GM18858 (cell line): Measurements from ENCODE around the gene HLA-F.

Source experiments
- ATAC-seq: cut with Tn5 transposase; IDR thresholded peaks from one replicate; pipeline ENCODE4 v1.9.1; 2021; ENCODE audit not compliant: unreplicated experiment

The HLA-F gene

DNA sequence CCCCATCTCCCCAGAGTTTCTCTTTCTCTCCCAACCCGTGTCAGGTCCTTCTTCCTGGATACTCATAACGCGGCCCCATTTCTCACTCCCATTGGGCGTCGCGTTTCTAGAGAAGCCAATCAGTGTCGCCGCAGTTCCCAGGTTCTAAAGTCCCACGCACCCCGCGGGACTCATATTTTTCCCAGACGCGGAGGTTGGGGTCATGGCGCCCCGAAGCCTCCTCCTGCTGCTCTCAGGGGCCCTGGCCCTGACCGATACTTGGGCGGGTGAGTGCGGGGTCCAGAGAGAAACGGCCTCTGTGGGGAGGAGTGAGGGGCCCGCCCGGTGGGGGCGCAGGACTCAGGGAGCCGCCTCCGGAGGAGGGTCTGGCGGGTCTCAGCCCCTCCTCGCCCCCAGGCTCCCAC lies at the start of gene HLA-F:
Gene HLA-F (plus strand): TSS at position 173 of the 404 bp plus-strand sequence. CDS start 30 bp downstream, at position 203.
- peak; percentile 76 for ATAC-seq

DNA sequence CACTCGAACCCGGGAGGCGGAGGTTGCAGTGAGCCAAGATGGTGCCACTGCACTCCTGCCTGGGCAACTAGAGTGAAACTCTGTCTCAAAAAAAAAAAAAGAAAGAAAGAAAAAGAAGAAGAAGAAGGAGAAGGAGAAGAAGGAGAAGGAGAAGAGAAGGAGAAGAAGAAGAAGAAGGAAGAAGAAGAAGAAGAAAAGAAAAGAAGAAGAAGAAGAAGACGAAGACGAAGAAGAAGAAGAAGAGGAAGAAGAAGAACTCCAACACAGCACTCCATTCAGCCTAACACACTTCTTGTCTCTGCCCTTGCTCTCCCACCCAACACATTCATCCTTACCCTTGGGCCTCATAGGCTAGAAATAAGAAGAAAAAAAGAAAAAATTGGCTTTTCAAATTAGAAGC lies 49.2 kb upstream of the HLA-F start:
- ATAC-seq, result no peak

DNA sequence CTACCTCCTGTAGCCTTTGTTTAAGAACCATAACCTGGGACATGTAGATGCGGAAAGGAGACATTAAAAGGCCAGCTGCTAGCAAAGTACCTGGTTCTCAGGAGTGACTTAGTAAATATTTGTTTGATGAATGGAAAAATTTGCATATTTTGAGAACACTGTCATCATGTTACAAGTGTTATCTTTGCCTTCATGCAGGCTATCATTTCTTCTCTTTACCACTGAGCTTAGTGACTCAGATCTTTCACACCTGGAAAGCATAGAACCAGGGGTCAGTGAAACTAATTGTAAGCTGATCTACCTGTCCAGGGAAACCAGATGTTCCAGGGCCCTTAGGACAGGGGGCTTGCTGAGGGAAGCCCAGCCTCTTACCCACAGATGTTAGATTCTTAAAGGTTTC lies 47.7 kb upstream of the HLA-F start:
- no peak for ATAC-seq

DNA sequence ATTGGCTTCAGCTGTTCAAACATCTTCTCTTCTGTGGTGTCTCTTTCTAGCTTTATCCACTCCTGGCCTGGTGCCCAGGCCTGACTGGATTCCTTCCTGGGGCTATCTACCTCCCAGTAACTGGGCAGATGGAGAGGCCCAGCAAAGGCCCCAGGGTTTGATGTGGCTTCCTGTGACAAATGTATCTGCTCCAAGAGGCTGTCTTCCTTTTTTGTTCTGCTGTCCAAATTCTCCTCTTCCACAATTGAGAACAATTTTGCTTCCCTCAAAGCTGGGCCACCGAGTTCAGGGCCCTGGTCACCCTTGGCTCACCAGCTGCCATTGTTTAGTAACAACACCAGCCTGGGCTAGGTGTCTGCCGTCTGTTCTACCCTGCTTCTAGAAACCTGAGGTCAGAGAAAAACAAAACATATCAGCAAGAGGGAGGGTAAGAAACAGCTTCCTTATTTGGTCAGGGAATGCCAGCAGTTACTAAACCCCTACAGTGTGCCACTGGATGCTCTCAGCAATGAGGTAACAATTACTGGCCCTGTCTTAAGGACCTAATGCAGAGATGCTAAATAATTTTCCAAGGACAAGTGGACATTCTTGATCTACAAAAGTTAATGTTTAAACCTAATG lies 46.1 kb upstream of the HLA-F start:
- no peak for ATAC-seq

DNA sequence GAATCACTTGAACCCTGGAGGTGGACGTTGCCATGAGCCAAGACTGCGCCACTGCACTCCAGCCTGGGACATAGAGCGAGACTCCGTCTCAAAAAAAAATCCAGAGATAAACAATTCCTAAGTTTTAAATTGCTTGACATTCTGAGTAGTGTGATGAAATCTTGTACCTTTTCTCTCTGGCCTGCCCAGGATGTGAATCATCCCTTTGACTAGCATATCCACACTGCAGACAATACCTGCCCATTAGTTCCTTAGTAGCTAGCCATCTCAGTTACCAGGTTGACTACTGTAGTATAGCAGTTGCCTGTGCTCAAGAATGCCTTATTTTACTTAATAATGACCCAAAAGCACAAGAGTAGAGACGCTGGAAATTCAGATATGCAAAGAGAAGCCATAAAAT lies 45.1 kb upstream of the HLA-F start:
- ATAC-seq, result no peak

DNA sequence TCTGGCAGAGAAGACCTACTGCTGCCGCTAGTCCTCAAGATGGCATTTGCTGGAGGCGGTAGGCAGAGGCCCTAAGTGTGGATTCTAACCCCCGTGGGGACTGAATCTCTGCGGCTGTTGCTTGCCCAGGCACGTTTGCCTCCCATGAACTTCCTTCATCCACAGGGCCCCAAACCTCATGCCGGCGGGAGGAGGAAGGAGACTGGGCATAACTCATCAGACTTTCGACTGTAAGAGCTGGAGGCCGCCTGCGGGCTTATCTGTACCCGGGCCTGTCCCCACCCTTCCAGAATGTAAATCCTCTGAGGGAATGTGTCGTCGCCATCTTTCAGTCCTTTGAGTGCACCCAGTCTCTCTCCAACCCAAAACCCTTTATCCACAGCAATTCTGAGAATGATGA lies 43.3 kb upstream of the HLA-F start:
- no peak for ATAC-seq

DNA sequence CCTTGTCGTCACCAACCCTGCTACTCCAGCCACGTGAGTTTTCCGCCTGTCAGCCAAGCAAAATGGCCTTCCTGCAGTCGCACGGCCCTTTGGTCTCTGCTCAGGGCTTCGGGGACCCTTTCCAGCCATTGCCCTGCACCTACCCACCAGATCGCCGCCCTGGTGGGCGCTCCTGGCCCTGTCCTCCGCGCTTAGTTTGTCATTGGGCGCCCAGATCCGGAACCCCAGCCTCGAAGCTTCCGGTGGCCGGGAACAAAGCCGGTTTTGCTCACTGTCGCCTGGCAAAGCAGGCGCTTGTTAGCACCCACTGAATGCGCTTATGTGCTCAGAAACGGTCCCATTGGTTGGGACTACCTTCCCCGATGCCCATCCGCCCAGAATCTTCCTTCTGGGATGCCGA lies 42.8 kb upstream of the HLA-F start:
- no peak for ATAC-seq

DNA sequence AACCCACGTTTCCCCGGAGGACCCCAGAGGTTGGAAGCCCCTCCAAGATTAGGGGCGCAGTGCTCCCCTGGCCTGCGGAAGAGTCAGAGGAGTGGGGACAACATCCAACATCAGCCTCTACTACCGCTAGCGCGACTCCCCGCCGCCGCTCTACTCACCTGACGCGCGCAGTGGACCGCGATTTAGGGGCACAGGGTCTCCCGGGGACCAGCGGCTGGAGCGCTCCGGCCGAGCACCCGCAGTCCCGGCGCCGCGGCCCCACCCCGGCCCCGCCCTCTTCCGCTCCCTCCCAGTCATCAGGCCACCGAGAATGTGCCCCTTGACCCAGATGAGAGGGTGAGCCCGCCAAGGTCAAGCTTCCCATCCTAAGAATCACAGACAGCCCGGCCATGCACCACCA lies 42.3 kb upstream of the HLA-F start, which contains the start of gene ZFP57:
Gene ZFP57 (minus strand): TSS at position 249 of the 400 bp plus-strand sequence. CDS start 4,149 bp downstream, outside the sequence.
- ATAC-seq, result no peak

DNA sequence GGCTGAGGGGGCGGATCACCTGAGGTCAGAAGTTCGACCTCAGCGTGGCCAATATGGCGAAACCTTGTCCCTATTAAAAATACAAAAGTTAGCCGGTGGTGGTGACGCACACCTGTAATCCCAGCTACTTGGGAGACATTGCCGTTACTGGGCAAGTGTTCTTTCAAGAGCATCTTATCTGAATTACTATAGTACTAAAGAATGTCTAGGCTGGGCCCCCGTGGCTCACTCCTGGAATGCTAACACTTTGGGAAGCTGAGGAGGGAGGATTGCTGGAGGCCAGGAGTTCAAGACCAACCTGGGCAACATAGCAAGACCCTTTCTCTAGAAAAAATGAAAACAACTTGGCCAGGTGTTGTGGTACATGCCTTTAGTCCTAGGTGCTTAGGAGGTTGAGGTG lies 41.4 kb upstream of the HLA-F start:
- ATAC-seq, result no peak

DNA sequence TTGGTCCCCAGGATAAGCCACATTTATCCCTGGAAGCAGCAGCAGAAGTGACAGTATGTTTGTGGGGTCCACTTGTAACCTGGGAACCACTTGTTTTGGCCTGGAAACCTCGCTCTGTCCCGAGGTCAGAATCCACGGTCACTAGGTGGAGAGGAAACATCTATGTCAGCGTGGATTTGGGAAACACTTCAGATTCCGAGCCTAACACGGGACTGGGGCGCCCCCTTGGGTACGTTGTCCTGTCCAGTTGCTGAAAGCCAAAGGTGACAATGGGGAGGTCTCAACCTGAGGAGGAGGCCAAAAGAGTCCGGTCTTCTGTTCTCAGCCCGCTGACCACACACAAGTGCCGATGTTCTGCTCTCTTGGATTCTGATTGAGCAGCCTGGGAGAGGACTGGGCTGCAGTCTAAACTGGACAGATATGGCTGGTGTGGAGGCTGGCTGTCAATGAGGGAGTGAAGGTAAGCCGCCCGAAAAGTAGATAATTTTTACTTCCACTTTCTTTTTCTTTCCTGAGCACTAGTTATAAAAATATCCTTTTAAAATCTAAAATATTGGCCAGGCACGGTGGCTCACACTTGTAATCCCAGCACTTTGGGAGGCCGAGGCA lies 37.4 kb upstream of the HLA-F start:
- ATAC-seq, result no peak

DNA sequence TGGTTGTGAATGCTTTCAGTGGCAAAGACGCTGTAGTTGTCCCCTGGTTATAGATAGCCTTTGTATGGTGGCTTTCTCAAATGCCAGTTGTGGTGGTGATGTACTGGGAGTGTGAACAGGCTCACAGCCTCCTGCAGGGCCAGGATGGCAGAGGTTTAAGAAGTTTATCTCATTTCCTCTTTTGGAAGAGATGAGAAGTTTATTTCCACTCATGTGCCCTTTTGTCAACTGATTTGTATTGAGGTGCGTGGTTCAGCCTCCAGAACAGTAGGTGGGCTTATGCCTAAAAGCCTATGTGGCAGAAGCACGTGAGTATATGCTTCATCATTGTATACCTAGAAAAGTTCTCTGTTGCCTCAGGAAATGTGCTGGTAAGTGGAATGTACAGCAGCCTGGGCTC lies 28.6 kb upstream of the HLA-F start:
- ATAC-seq, result no peak

DNA sequence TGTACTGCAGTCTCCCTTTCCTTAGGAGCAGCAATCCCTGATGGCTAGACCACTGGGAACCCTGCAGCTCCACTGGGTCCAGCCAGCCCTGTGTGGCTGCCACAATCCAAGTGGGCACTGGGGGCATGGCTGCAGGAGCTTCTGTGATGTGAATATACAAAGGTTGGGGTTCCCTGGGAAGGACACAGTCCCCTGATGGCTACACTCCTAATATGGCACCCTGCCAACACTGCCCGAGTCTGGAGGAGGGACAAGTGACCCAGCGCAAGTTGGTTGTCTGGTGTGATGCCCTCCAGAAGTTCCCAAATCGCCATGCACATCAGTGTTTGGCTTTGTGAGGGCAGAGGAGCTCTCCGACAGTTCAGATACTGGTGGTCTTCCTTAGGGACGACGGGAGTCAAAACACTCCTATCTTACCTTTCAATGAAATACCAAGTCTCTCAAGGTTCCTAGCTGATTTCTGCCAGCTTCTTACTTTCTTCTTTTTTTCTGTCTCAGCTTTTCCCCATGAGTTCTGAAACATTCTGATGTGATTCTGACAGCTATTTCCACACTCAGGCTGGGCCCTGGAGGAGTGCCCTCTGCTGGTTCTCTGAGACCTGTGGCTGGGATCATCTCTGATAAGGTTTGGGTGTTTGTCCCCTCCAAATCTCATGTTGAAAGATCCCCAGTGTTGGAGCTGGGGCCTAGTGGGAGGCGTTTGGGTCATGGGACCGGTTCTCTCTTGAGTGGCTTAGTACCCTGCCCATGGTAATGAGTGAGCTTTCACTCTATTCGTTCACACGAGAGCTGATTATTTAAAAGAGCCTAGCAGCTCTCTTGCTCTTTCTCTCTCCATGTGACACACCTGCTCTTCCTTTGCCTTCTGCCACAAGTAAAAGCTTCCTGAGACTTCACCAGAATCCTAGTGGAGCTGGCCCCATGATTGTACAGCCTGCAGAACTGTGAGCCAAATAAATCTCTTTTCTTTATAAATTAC lies 26.8 kb upstream of the HLA-F start:
- ATAC-seq, result no peak

DNA sequence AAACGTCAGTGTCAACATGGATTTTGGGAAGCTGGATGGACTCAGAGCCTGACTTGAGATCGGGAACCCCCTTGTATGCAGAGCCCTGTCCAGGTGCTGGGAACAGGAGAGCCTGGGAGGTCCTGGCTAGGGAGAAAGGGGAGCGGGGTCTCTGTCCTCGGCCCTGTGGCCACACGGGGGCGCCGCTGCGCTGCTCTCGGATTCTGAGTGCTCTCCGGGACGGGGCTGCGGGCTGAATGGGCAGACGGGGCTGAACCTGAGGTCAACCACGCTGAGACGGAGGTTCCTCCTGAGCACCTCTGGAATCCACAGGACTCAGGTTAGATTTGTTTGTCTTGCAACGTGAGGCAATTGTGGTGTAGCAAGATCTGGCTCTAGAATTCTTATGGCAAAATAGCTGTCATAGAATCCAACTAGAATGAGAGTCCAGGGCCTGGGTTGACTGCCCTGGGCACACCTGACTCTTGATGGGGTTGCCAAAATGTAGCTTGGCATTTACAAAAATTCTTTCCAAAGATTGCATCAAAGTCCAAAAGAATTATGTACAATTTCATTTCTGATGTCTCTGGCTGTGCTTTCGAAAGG lies 20.6 kb upstream of the HLA-F start:
- ATAC-seq, result no peak

DNA sequence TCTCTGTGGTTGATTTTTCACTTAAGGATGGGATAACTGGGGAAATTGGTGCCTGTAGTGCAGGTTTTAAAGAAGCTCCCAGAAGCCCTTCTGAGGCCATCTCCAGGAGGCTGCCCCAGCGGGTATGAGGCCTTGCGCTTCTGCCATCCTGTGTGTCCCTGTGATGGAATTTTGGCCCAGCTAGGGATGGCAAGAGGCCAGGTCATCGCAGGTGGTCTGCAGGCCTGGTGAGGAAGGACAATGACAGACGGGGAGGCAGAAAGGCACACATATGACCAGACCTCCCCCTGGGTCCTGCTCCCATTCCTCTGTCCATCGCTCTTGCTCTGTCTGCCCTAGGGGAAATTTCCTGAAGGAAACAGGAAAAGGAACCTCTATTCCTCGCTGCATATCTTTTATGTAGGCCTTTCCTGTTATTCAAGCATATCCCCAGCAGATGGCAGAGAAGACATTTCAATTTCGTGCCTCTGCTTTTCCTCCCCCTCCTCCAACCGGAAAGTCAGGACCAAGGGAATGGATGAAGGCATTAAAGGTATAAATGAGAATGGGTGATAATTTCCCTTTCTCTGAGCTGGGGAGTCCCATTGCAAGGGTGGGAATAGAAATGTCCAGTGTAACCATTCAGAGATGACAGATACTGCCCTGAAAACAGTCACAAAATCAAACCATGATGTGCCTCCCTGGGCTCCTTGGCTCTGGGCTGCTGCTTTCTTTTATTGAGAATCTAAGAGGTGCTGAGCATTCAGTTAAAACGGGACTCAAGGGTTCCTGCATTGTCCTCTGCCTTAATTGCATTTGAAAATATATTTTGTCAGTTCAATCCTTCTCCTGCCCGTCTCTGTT lies 17.6 kb upstream of the HLA-F start:
- ATAC-seq, result no peak

DNA sequence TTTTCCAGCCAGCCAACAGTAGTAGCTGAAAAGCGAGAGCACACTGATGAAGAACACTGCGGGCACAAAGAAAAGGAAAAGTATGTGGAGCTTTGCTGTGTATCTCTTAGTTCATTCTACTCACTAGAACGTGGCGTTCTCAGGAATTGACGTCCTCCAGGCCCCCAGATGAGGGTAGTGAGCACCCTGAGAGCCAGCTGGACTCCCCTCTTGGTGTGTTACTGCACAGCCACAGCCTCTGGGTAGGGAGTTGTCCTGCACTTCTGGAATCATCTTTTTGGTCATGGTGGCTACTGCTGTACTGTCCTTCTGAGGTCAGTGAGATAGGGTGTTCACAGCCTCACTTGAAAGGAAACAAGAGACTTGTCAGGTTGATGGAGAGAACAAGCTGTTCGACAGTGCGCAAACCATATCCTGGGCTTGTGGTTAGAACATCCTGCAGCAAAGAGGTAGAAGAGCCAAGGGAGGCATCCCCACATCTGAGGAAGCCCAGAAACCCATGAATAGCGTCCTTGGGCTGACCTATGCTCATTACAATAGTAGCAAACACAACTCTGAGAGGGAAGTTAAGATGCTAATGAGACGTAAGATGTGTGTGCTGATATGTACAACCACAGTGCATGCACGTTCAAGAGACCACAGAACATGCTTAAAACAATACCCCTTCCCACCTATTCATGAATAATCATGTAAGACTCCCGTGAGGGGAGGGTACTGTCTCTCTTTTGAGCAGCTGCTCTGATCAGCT lies 14.6 kb upstream of the HLA-F start:
- ATAC-seq, result no peak

DNA sequence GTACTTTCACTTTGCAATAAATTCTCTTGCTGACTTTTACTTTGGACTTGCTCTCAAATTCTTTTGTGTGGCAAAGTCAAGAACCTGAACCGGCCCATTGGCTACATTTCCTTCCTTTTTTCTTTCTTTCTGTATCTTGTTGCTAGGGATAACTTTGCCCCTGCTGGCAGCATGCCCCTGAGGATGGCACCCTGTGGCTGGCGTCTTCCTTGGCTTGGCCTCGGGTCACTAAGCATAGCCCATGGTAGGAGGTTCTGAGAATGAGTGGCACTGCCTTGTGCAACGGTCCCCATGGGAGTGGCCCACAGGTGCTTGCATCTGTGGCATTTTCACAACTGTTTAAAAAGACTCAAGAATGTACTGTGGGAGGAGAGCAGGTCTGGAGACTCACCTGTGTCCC lies 14.0 kb upstream of the HLA-F start:
- no peak for ATAC-seq

DNA sequence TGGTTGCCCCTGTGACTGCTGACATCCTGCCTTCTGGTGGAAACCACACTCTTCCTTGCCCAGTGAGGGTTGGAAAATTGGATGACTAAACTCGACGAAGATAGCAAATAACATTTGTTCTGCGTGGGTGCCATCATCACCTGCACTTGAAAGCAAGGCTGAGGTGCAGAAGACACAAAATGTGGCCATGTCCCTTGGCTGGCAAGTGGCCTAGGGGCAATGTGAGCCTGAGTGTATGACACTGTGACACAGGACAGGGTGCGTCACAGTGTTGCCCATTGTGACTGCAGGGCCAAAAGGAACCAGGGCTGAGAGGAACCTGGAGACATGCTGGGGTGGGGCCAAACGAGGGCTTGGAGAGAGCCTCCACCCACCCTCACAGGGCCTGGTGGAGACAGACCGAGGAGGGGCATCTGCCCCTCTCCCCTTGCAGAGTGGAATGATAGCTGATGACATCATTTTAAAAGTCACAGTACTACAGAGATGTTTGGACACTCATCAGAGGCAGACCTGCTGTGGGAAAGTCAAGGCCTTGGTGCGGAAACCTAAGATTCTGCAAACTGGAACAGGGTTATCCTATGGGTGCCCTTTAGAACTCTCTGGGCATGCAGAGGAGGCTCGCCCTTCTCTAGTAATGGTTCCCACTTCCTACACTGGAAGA lies 12.8 kb upstream of the HLA-F start:
- no peak for ATAC-seq

DNA sequence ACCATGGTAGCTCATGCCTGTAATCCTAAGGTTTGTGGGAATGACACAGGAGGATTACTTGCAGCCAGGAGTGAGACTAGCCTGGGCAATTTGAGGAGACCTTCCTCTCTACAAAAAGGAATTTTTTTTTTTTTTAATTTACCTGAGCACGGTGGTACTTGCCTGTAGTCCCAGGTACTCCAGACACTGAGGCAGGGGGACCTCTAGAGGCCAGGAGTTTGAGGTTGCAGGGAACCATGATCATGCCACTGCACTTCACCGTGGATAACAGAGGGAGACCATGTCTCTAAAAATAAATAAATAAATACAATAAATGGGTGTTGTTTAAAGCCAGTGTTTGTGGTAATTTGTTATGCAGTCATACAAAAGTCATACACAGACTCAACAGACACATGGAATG lies 2.4 kb upstream of the HLA-F start:
- ATAC-seq, result no peak
